Left ventricle myocardium inferior (tissue), 1 donor: ENCODE results near the gene BMPR1B. TPM values are rescaled to one million over a fixed set of nuclear protein-coding genes. Genes with fewer than 3 reads are reported as not detected.

Source experiments
- DNase-seq: peaks from one replicate; pipeline ENCODE4 v3.0.0-alpha.2; 2020
- H3K27ac ChIP-seq: fragments of 200-600 bp; replicated peaks from 2 replicates; pipeline ENCODE4 v1.8.0; 2021
- H3K27me3 ChIP-seq: fragments of 200-600 bp; 2 replicates; pipeline ENCODE4 v1.8.0; 2021; ENCODE audit warnings: low read depth
- H3K36me3 ChIP-seq: fragments of 200-600 bp; 2 replicates; pipeline ENCODE4 v1.8.0; 2021
- H3K4me1 ChIP-seq: fragments of 200-600 bp; 2 replicates; pipeline ENCODE4 v1.8.0; 2021
- H3K4me3 ChIP-seq: fragments of 200-600 bp; 2 replicates; pipeline ENCODE4 v1.8.0; 2021; ENCODE audit warnings: mild to moderate bottlenecking, moderate library complexity
- H3K9me3 ChIP-seq: fragments of 200-600 bp; replicated peaks from 2 replicates; pipeline ENCODE4 v1.8.0; 2021
- CTCF ChIP-seq: fragments of 200-600 bp; IDR thresholded peaks from 2 replicates; pipeline ENCODE4 v1.8.0; 2021; ENCODE audit warnings: antibody characterized with exemption, mild to moderate bottlenecking, borderline replicate concordance
- intact Hi-C: fragments of 100-400 bp; cut with micrococcal nuclease; formaldehyde crosslinking; loops from one replicate; pipeline ENCODE4 v1.11.0; 2022
- total RNA-seq: library from RNA; stranded (reverse); fragmentation: NEBNext Ultra II Directional; extraction: Animal tissue kit (Norgen Biotek cat#: 25700); gene quantifications from one replicate; pipeline ENCODE4 v1.2.1, GENCODE V29; 2021
- donor health status: DM: no; HTN: yes; CAD: no; lungs with severe emphysema.

The BMPR1B gene
- total RNA-seq, 1 donor from 2014 or later = 3.0 TPM

- Histone ChIP-seq H3K27me3 (no peaks in the 10 kb centered on the region), H3K4me3 (no peak overlapping the region), H3K9me3 (no peaks in the 10 kb centered on the region), H3K36me3 (no peaks in the 10 kb centered on the region), H3K4me1 (no peaks in the 10 kb centered on the region), H3K27ac (no peak overlapping the region)
- no peak for TF ChIP-seq CTCF
- intact Hi-C loops = no loop called here
- DNase-seq = no peak
Measured at GRCh38 chr4:94978904-94979303, 221.1 kb downstream of the BMPR1B start.

- H3K36me3 ChIP-seq = no peaks in the 10 kb centered on the region
- no peak overlapping the region for H3K27ac ChIP-seq
- no peaks in the 10 kb centered on the region for H3K9me3 ChIP-seq
- no peak for TF ChIP-seq CTCF
- intact Hi-C loops = no loop called here
- H3K4me1 ChIP-seq = no peaks in the 10 kb centered on the region
- DNase-seq = no peak
- no peak overlapping the region for H3K4me3 ChIP-seq
- no peaks in the 10 kb centered on the region for H3K27me3 ChIP-seq
Measured at GRCh38 chr4:94979621-94980020, 221.9 kb downstream of the BMPR1B start.

GRCh38 chr4:94995684-94996394 is 238.1 kb downstream of the BMPR1B start:
- no peak for DNase-seq

GRCh38 chr4:95000076-95000648 is 242.4 kb downstream of the BMPR1B start:
- Histone ChIP-seq H3K36me3 (no peaks in the 10 kb centered on the region), H3K9me3 (no peaks in the 10 kb centered on the region), H3K27ac (no peak overlapping the region), H3K4me3 (no peak overlapping the region), H3K27me3 (no peaks in the 10 kb centered on the region), H3K4me1 (peaks cover 4% of the 10 kb centered on the region)
- intact Hi-C loops = no loop called here
- TF ChIP-seq CTCF = no peak
- no peak for DNase-seq

More at GRCh38 chr4:94995684-94996394, 238.1 kb downstream of the BMPR1B start:
- intact Hi-C loops = no loop called here
- peak overlapping the region; percentile 48 for H3K4me3 ChIP-seq
- no peaks in the 10 kb centered on the region for H3K9me3 ChIP-seq
- H3K4me1 ChIP-seq = peaks cover 4% of the 10 kb centered on the region
- H3K36me3 ChIP-seq = no peaks in the 10 kb centered on the region
- TF ChIP-seq CTCF = no peak
- H3K27me3 ChIP-seq = no peaks in the 10 kb centered on the region
- H3K27ac ChIP-seq = peak overlapping the region; percentile 68

- Histone ChIP-seq H3K36me3 (no peaks in the 10 kb centered on the region), H3K27me3 (no peaks in the 10 kb centered on the region), H3K9me3 (no peaks in the 10 kb centered on the region), H3K4me3 (no peak overlapping the region), H3K27ac (no peak overlapping the region), H3K4me1 (no peaks in the 10 kb centered on the region)
- no peak for DNase-seq
- intact Hi-C loops = no loop called here
- no peak for TF ChIP-seq CTCF
Measured at GRCh38 chr4:95004912-95005311, 247.2 kb downstream of the BMPR1B start.
